ENCODE measurements around the gene CCDC81. TPM values are rescaled to one million over a fixed set of nuclear protein-coding genes. Genes with fewer than 3 reads are reported as not detected.

CCDC81 gene
- total and polyA plus RNA-seq, 3 experiments from 2014 or later: 0.26 to 0.44 (median 0.31) TPM

DNA sequence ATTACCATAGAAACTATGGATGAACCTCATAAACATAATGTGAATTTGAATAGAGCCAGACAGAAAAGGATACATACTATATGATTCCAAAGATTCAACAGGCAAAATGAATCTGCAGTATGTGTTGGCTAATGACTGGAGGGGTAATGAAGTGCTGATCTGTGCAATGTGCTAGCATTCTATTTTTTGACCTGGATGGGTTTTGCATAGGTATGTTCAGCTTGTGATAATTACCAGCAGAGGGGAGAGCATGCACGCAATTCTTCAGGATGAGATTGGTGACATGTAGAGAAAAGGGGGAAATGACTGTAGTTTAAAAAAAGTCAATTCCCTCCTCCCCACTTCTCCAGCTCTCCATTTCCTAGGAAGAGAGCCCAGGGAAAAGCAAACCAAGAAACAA lies 618 bp upstream of the CCDC81 start:
- Histone ChIP-seq H3K36me3 (ENCODE audit: insufficient read depth, low read length) (no peaks in the 10 kb centered on the region), H3K27ac (ENCODE audit: low read depth, low read length) (no peak overlapping the region), H3K9me3 (ENCODE audit: low read length) (no peaks in the 10 kb centered on the region), H3K27me3 (ENCODE audit: insufficient read depth, low read length, poor library complexity, severe bottlenecking) (no peaks in the 10 kb centered on the region), H3K4me1 (ENCODE audit: insufficient read depth, low read length) (no peaks in the 10 kb centered on the region), H3K4me3 (ENCODE audit: low read length) (no peak overlapping the region)
- no peaks in the 10 kb centered on the region for H3K4me1 Mint-ChIP-seq
- H3K27me3 Mint-ChIP-seq: peaks cover 4 to 6% of the 10 kb centered on the region in 2 donors
- no peak overlapping the region for H3K4me3 Mint-ChIP-seq
- CTCF ChIA-PET: no interaction called here
- H3K27ac Mint-ChIP-seq: no peak overlapping the region
- H3K9me3 Mint-ChIP-seq: peaks cover 0 to 1% (median 0%) of the 10 kb centered on the region in 5 donors
- DNase-seq: no peak
- POLR2A ChIA-PET: no interaction called here
- H3K36me3 Mint-ChIP-seq: no peaks in the 10 kb centered on the region

DNA sequence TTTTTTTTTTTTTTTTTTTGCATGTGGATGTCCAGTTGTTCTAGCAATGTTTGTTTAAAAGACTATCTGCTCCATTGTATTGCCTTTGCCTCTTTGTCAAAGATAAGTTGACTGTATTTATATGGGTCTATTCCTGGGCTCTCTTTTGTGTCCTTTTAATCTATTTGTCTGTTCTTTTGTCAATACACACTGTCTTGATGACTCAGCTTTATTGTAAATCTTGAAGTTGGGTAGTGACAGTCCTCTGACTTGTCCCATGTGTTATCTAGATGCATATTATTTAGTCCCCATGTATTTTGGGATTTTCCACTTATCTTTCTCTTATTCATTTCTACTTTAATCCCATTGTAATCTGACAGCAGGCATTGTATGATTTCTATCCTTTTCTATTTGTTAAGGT lies 3.3 kb downstream of the CCDC81 start:
- Histone ChIP-seq H3K4me3 (ENCODE audit: low read length) (no peak overlapping the region), H3K27me3 (ENCODE audit: insufficient read depth, low read length, poor library complexity, severe bottlenecking) (no peaks in the 10 kb centered on the region), H3K4me1 (ENCODE audit: insufficient read depth, low read length) (no peaks in the 10 kb centered on the region), H3K36me3 (ENCODE audit: insufficient read depth, low read length) (no peaks in the 10 kb centered on the region), H3K9me3 (ENCODE audit: low read length) (no peaks in the 10 kb centered on the region), H3K27ac (ENCODE audit: low read depth, low read length) (no peak overlapping the region)
- ChIA-PET CTCF (no interaction called here), POLR2A (no interaction called here)
- H3K4me1 Mint-ChIP-seq: no peaks in the 10 kb centered on the region
- peaks cover 0 to 1% (median 0%) of the 10 kb centered on the region in 5 donors for H3K9me3 Mint-ChIP-seq
- H3K27ac Mint-ChIP-seq: no peak overlapping the region
- H3K36me3 Mint-ChIP-seq: no peaks in the 10 kb centered on the region
- DNase-seq: no peak
- no peak overlapping the region for H3K4me3 Mint-ChIP-seq
- H3K27me3 Mint-ChIP-seq: peaks cover 2 to 6% of the 10 kb centered on the region in 2 donors

DNA sequence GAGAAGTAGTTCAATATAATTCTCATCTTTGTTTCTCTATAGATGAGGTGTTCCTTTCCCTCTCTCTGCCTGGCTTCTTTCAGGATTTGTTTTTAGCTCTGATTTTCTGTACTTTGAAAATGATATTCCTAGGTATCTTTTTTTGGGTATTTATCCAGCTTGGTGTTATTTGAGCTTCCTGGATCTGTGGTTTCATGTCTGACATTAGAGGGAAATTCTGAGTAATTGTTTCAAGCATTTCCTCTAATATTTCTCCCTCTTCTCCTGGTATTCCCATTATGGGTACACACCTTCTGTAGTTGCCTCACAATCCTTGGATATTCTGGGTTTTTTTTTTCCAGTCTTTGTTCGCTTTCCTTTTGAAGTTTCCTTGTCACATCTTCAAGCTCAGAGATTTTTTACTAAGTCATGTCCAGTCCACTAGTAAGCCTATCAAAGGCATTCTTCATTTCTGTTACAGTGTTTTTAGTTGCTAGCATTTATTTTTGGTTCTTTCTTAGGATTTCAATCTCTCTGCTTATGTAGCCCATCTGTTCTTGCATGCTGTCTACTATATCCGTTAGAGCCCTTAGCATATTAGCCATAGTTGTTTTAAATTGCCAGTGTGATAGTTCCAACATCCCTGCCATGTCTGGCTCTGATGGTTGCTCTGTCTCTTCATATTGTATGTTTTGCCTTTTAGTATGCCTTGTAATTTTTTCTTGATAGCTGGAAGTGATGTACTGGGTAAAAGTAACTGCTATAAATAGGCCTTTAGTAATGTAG lies 5.8 kb downstream of the CCDC81 start:
- no peaks in the 10 kb centered on the region for H3K36me3 Mint-ChIP-seq
- H3K27ac Mint-ChIP-seq: no peak overlapping the region

DNA sequence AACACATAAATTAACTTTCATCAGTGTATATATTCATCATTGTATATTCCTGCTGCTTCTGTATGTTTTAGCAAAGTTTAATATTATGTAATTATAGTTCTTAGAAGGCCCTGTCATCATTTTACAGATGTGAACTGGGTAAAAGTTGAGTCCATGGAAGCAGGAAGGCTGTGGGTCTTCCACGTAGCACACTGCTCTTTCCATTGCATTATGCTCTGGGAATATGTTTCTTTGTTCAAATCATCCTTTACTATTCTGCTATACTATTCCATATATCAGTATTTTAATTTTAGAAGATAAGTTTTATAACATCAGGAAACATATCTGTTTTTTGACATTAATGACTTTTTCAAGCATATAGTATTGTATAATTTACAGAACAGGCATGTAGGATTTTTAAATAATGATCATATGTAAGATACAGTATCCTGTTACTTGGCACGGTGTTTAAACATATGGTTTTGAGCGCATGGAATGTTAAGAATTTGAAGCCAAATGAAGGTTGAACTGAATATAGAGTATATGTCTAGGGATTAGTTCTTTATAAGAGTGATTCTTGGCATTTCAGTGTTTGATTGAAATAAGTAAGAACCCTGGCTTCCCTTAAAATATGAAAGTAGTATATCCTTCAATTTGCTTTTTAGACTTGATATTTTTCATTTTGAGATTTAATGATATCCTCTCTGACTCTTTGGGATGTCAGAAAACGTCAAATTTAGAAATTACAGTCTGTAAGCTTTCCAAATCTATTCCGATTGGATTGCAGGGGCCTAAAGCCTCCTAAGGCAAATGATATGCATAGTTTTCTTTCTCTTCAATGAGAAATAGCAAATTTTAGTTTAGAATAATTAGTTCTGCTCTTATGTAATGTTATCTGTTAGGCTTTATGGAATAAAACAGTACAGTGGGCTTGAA lies 8.6 kb downstream of the CCDC81 start:
- Histone ChIP-seq H3K4me3 (ENCODE audit: low read length) (no peak overlapping the region), H3K4me1 (ENCODE audit: insufficient read depth, low read length) (no peaks in the 10 kb centered on the region), H3K36me3 (ENCODE audit: insufficient read depth, low read length) (no peaks in the 10 kb centered on the region), H3K27me3 (ENCODE audit: insufficient read depth, low read length, poor library complexity, severe bottlenecking) (no peaks in the 10 kb centered on the region), H3K9me3 (ENCODE audit: low read length) (no peaks in the 10 kb centered on the region), H3K27ac (ENCODE audit: low read depth, low read length) (no peak overlapping the region)
- CTCF ChIA-PET: no interaction called here
- no peak for DNase-seq
- no peaks in the 10 kb centered on the region for H3K36me3 Mint-ChIP-seq
- POLR2A ChIA-PET: no interaction called here
- H3K9me3 Mint-ChIP-seq: no peaks in the 10 kb centered on the region
- no peaks in the 10 kb centered on the region for H3K27me3 Mint-ChIP-seq
- H3K27ac Mint-ChIP-seq: no peak overlapping the region
- no peak overlapping the region for H3K4me3 Mint-ChIP-seq
- H3K4me1 Mint-ChIP-seq: no peaks in the 10 kb centered on the region

More for the DNA sequence above, 5.8 kb downstream of the CCDC81 start:
- Histone ChIP-seq H3K4me3 (ENCODE audit: low read length) (no peak overlapping the region), H3K27ac (ENCODE audit: low read depth, low read length) (no peak overlapping the region), H3K27me3 (ENCODE audit: insufficient read depth, low read length, poor library complexity, severe bottlenecking) (no peaks in the 10 kb centered on the region), H3K4me1 (ENCODE audit: insufficient read depth, low read length) (no peaks in the 10 kb centered on the region), H3K9me3 (ENCODE audit: low read length) (no peaks in the 10 kb centered on the region), H3K36me3 (ENCODE audit: insufficient read depth, low read length) (no peaks in the 10 kb centered on the region)
- no peak for DNase-seq
- Mint-ChIP-seq H3K4me1 (no peaks in the 10 kb centered on the region), H3K9me3 (peaks cover 0 to 1% (median 0%) of the 10 kb centered on the region in 5 donors), H3K4me3 (no peak overlapping the region), H3K27me3 (peaks cover 0 to 2% of the 10 kb centered on the region in 2 donors)
- POLR2A ChIA-PET: no interaction called here
- CTCF ChIA-PET: no interaction called here

DNA sequence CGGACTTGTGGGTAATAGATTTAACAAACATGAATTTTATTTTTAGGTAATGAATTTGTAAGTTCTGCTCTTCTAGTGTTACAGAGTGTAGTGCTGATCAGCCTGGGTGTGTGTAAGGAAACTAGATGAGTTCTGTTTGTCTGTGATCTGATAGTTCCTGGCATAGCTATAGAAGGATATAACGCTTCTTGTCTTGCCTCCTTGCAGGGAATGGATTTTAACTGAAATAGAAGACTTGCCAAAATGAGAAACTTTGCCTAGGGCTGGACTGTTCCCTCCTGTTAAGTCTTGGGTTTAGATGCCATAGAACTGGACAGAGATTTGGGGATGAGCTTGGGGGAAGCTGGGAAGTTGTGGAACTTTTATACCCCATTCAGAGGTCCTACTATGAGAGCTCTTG lies 11.6 kb downstream of the CCDC81 start:
- Mint-ChIP-seq H3K36me3 (peaks cover 0 to 2% (median 0%) of the 10 kb centered on the region in 3 donors), H3K27ac (no peak overlapping the region), H3K4me3 (no peak overlapping the region), H3K27me3 (no peaks in the 10 kb centered on the region), H3K9me3 (no peaks in the 10 kb centered on the region), H3K4me1 (no peaks in the 10 kb centered on the region)
- Histone ChIP-seq H3K4me1 (ENCODE audit: insufficient read depth, low read length) (no peaks in the 10 kb centered on the region), H3K27ac (ENCODE audit: low read depth, low read length) (no peak overlapping the region), H3K27me3 (ENCODE audit: insufficient read depth, low read length, poor library complexity, severe bottlenecking) (no peaks in the 10 kb centered on the region), H3K4me3 (ENCODE audit: low read length) (no peak overlapping the region), H3K9me3 (ENCODE audit: low read length) (no peaks in the 10 kb centered on the region), H3K36me3 (ENCODE audit: insufficient read depth, low read length) (no peaks in the 10 kb centered on the region)
- POLR2A ChIA-PET: no interaction called here
- CTCF ChIA-PET: no interaction called here
- DNase-seq: no peak

DNA sequence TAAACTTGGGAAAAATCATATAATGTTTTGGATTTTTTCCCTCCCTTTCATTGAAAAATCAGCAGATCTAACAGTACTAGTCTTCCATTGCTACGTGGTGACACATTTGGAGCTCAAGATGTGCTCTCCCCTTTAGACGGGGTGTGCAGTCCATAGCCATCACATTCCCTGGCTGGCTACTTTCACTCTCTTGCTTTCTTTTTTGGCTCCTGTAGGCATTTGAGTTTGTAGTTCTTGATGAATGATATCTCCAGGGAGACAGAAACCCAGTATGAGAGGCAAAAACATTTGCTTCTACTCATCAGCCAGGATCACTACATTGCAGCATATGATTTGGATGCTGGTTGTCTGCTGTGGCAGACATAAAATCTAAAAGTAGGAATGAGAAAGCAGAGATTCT lies 12.1 kb downstream of the CCDC81 start:
- no peak overlapping the region for H3K4me3 ChIP-seq (ENCODE audit: low read length)
- H3K4me1 Mint-ChIP-seq: no peaks in the 10 kb centered on the region
- ChIA-PET POLR2A (no interaction called here), CTCF (no interaction called here)
- no peak overlapping the region for H3K4me3 Mint-ChIP-seq
- no peaks in the 10 kb centered on the region for H3K4me1 ChIP-seq (ENCODE audit: insufficient read depth, low read length)
- DNase-seq: no peak
- H3K27me3 ChIP-seq (ENCODE audit: insufficient read depth, low read length, poor library complexity, severe bottlenecking): no peaks in the 10 kb centered on the region
- H3K9me3 ChIP-seq (ENCODE audit: low read length): no peaks in the 10 kb centered on the region
- H3K9me3 Mint-ChIP-seq: no peaks in the 10 kb centered on the region
- H3K36me3 Mint-ChIP-seq: peaks cover 0 to 2% (median 0%) of the 10 kb centered on the region in 3 donors
- no peak overlapping the region for H3K27ac ChIP-seq (ENCODE audit: low read depth, low read length)
- no peak overlapping the region for H3K27ac Mint-ChIP-seq
- no peaks in the 10 kb centered on the region for H3K36me3 ChIP-seq (ENCODE audit: insufficient read depth, low read length)
- H3K27me3 Mint-ChIP-seq: no peaks in the 10 kb centered on the region

DNA sequence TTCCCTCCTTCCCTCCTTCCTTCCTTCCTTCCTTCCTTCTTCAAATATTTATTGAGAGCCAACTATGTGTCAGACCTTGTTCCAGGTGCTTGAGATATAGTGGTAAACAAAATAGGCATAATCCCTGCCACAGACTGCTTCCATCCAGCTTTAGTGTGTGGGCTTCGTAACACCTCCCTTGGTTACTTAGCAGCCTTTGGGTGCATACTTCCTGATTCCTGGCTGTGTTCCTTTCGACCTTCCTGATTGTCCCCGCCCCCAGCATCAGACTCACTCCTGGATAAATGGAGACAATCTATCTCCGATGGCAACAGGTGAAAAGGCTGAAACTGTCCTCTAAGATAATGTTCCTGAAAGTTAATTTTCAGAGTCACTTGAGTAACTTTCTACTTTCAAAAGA lies 13.5 kb downstream of the CCDC81 start:
- H3K9me3 Mint-ChIP-seq: no peaks in the 10 kb centered on the region
- Histone ChIP-seq H3K27me3 (ENCODE audit: insufficient read depth, low read length, poor library complexity, severe bottlenecking) (no peaks in the 10 kb centered on the region), H3K4me1 (ENCODE audit: insufficient read depth, low read length) (no peaks in the 10 kb centered on the region), H3K9me3 (ENCODE audit: low read length) (no peaks in the 10 kb centered on the region), H3K36me3 (ENCODE audit: insufficient read depth, low read length) (no peaks in the 10 kb centered on the region), H3K4me3 (ENCODE audit: low read length) (no peak overlapping the region), H3K27ac (ENCODE audit: low read depth, low read length) (no peak overlapping the region)
- no peaks in the 10 kb centered on the region for H3K4me1 Mint-ChIP-seq
- peak overlapping the region in 1 of 8 donors; percentile 2 for H3K27ac Mint-ChIP-seq
- no peak overlapping the region for H3K4me3 Mint-ChIP-seq
- DNase-seq: no peak
- ChIA-PET CTCF (no interaction called here), POLR2A (no interaction called here)
- H3K36me3 Mint-ChIP-seq: peaks cover 0 to 2% (median 0%) of the 10 kb centered on the region in 3 donors
- no peaks in the 10 kb centered on the region for H3K27me3 Mint-ChIP-seq

DNA sequence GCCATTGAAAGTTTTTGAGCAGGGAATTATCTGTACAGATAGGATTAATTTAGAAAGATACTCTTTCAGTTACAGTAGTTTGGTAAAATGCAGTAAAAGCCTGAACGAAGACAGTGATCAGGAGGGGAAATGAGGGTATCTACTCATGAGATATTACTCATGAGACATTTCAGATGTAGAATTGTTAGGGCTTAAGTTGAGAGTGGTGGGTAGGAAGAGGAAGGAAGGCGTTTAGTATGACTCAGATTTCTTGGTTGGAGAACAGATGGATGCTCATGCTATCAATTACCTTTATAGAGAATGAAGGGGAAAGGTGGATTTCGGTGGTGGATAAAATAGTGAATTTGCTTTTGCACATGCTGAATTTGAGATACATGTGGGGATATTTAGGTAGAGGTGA lies 15.8 kb downstream of the CCDC81 start:
- Histone ChIP-seq H3K9me3 (ENCODE audit: low read length) (no peaks in the 10 kb centered on the region), H3K27me3 (ENCODE audit: insufficient read depth, low read length, poor library complexity, severe bottlenecking) (no peaks in the 10 kb centered on the region), H3K27ac (ENCODE audit: low read depth, low read length) (no peak overlapping the region), H3K4me3 (ENCODE audit: low read length) (no peak overlapping the region), H3K36me3 (ENCODE audit: insufficient read depth, low read length) (no peaks in the 10 kb centered on the region), H3K4me1 (ENCODE audit: insufficient read depth, low read length) (no peaks in the 10 kb centered on the region)
- Mint-ChIP-seq H3K27me3 (no peaks in the 10 kb centered on the region), H3K4me3 (no peak overlapping the region), H3K4me1 (no peaks in the 10 kb centered on the region), H3K9me3 (no peaks in the 10 kb centered on the region), H3K27ac (no peak overlapping the region), H3K36me3 (peaks cover 0 to 2% (median 0%) of the 10 kb centered on the region in 3 donors)
- POLR2A ChIA-PET: no interaction called here
- CTCF ChIA-PET: no interaction called here
- no peak for DNase-seq

Data from CD8-positive, alpha-beta memory T cell (primary cell).